Endothelial cell of umbilical vein (primary cell): ENCODE measurements around the gene THSD4. TPM values are rescaled to one million over a fixed set of nuclear protein-coding genes. Genes with fewer than 3 reads are reported as not detected.

Experiments
- BruUV-seq: library from RNA; stranded (reverse); fragments of 400-500 nt; replicated peaks from 2 replicates; lab custom pipeline; 2021; lab: Mats Ljungman, UMichigan
- CTCF ChIA-PET: fragments of 300-600, 350-600 bp; sonication (Branson Sonifier 250); formaldehyde crosslinking; loops from one replicate; lab custom pipeline; 2021; ENCODE audit warnings: antibody characterized with exemption, inconsistent platforms; lab: Charles Lee
- POLR2A ChIA-PET: fragments of 300-600, 350-600 bp; sonication (Branson Sonifier 250); formaldehyde crosslinking; loops from one replicate; lab custom pipeline; 2021; ENCODE audit warnings: antibody characterized with exemption, inconsistent platforms; lab: Charles Lee
- DNase-seq: peaks from one replicate; pipeline ENCODE4 v3.0.0-alpha.2; 2011; ENCODE audit warnings: low read depth, low spot score
- FAIRE-seq: peaks from 2 replicates; lab custom pipeline; 2011; peaks lifted over from hg19 to GRCh38; lab: Jason Lieb, UNC
- H2AFZ ChIP-seq: 2 replicates; pipeline ENCODE4 v1.6.0; 2012; ENCODE audit warnings: low read depth, low read length, control low read depth, inconsistent platforms
- H3K27ac ChIP-seq: 2 replicates; pipeline ENCODE4 v1.5.1; 2011; ENCODE audit warnings: low read depth, mild to moderate bottlenecking, control low read depth, low read length, moderate library complexity; ENCODE audit not compliant: insufficient read depth
- H3K27me3 ChIP-seq, 2 experiments: 2 replicates each; pipeline versions ENCODE4 v1.6.0 to v1.6.1; 2011; ENCODE audit warnings: low read length in 2 of 2, mixed read lengths in 1 of 2; ENCODE audit not compliant: control insufficient read depth in 2 of 2, insufficient read depth in 2 of 2
- H3K36me3 ChIP-seq, 2 experiments: 2 replicates in 1 of 2; 3 replicates in 1 of 2; pipeline ENCODE4 v1.5.1; 2011; ENCODE audit warnings: low read length in 2 of 2, mild to moderate bottlenecking in 1 of 2, moderate library complexity in 1 of 2; ENCODE audit not compliant: control insufficient read depth in 2 of 2, insufficient read depth in 2 of 2; ENCODE audit errors: extremely low read depth in 1 of 2
- H3K4me1 ChIP-seq: 3 replicates; pipeline ENCODE4 v1.5.1; 2011; ENCODE audit warnings: mild to moderate bottlenecking, low read length; ENCODE audit not compliant: control insufficient read depth, insufficient read depth; ENCODE audit errors: extremely low read depth
- H3K4me2 ChIP-seq: 2 replicates; pipeline ENCODE4 v1.6.1; 2011; ENCODE audit warnings: low read length, control low read depth, mixed read lengths; ENCODE audit not compliant: insufficient read depth
- H3K4me3 ChIP-seq, 3 experiments: fragments of 200-600 bp in 1 of 3; sonication (generic), shearing (Covaris generic) in 1 of 3; replicated peaks in 1 of 3; 2 replicates each; pipeline ENCODE4 v1.5.1; 2011 to 2016; ENCODE audit warnings: control low read depth in 3 of 3, low read length in 3 of 3, mild to moderate bottlenecking in 2 of 3, inconsistent platforms in 1 of 3, low read depth in 1 of 3, moderate library complexity in 1 of 3; ENCODE audit not compliant: insufficient read depth in 1 of 3
- H3K79me2 ChIP-seq: 2 replicates; pipeline ENCODE4 v1.6.0; 2012; ENCODE audit warnings: low read length, inconsistent platforms; ENCODE audit not compliant: control insufficient read depth, insufficient read depth
- H3K9ac ChIP-seq: replicated peaks from 2 replicates; pipeline ENCODE3; 2011; ENCODE audit warnings: low read length, control low read depth; ENCODE audit not compliant: insufficient read depth; ENCODE audit errors: extremely low read depth
- H3K9me1 ChIP-seq: replicated peaks from 3 replicates; pipeline ENCODE4 v1.6.0; 2011; ENCODE audit warnings: mild to moderate bottlenecking, low read length; ENCODE audit not compliant: control insufficient read depth, insufficient read depth; ENCODE audit errors: extremely low read depth
- H3K9me3 ChIP-seq: replicated peaks from 2 replicates; pipeline ENCODE4 v1.5.1; 2012; ENCODE audit warnings: low read length, inconsistent platforms; ENCODE audit not compliant: control insufficient read depth, insufficient read depth
- H4K20me1 ChIP-seq: replicated peaks from 2 replicates; pipeline ENCODE3; 2011; ENCODE audit warnings: mild to moderate bottlenecking, low read length; ENCODE audit not compliant: control insufficient read depth, insufficient read depth; ENCODE audit errors: extremely low read depth
- EZH2 ChIP-seq: IDR thresholded peaks from 2 replicates; pipeline ENCODE4 v1.6.1; 2012; ENCODE audit warnings: borderline replicate concordance, low read depth, mild to moderate bottlenecking, moderate library complexity, low read length, inconsistent platforms; ENCODE audit not compliant: severe bottlenecking
- FOS ChIP-seq: IDR thresholded peaks from 2 replicates; pipeline ENCODE4 v1.6.1; 2011; ENCODE audit warnings: mild to moderate bottlenecking, low read length, moderate library complexity, borderline replicate concordance; ENCODE audit not compliant: insufficient read depth
- GATA2 ChIP-seq: IDR thresholded peaks from 2 replicates; pipeline ENCODE4 v1.7.0; 2011; ENCODE audit warnings: low read depth, mild to moderate bottlenecking, moderate library complexity, mixed read lengths, low read length; ENCODE audit not compliant: insufficient read length, insufficient read depth
- JUN ChIP-seq: IDR thresholded peaks from 2 replicates; pipeline ENCODE4 v1.6.1; 2011; ENCODE audit warnings: borderline replicate concordance, low read depth; ENCODE audit not compliant: insufficient read length, insufficient read depth
- MAX ChIP-seq: IDR thresholded peaks from 2 replicates; pipeline ENCODE4 v1.6.1; 2011; ENCODE audit not compliant: insufficient read depth, insufficient read length
- MYC ChIP-seq: IDR thresholded peaks from one replicate; pipeline ENCODE4 v1.6.1; 2011; ENCODE audit warnings: mild to moderate bottlenecking, low read depth, low read length
- POLR2A ChIP-seq: IDR thresholded peaks from 2 replicates; pipeline ENCODE4 v1.6.1; 2012; ENCODE audit warnings: low read depth, mild to moderate bottlenecking, control low read depth, low read length
- POLR2AphosphoS5 ChIP-seq: IDR thresholded peaks from 2 replicates; pipeline ENCODE4 v1.6.1; 2012; ENCODE audit warnings: low read depth, mild to moderate bottlenecking, control low read depth, low read length, moderate library complexity; ENCODE audit not compliant: insufficient read depth
- dilution Hi-C: fragments of 300-500 bp; cut with MboI; formaldehyde crosslinking; loops from one replicate; pipeline ENCODE4 v1.15.0; 2019; ENCODE audit warnings: low sequenced_read_pairs; ENCODE audit not compliant: extremely low pct_ligation_motif_present
- intact Hi-C: fragments of 100-400 bp; cut with micrococcal nuclease; formaldehyde crosslinking; loops from one replicate; pipeline ENCODE4 v1.10.0; 2022
- polyA plus RNA-seq, 4 experiments: library from polyadenylated mRNA; depleted of rRNA in 3 of 4; stranded (reverse) in 3 of 4; unstranded in 1 of 4; fragments of >200 nt; gene quantifications; 2 replicates each; pipeline versions ENCODE4 v1.2.1 to v1.2.3, GENCODE V29; 2011 to 2012; ENCODE audit warnings: missing spikeins in 1 of 4
- total RNA-seq: library from RNA; stranded (reverse); gene quantifications from 2 replicates; pipeline ENCODE4 v1.2.3, GENCODE V29; 2021
- TF ChIP-seq, protein P1 (sequence below), 2 donors: IDR thresholded peaks; 1 replicate in 1 of 2; 2 replicates in 1 of 2; pipeline ENCODE4 v1.5.1; 2011; ENCODE audit warnings: low read length in 2 of 2, mild to moderate bottlenecking in 2 of 2, moderate library complexity in 2 of 2, control low read depth in 1 of 2, inconsistent platforms in 1 of 2, low read depth in 1 of 2; ENCODE audit not compliant: insufficient read depth in 1 of 2; ENCODE audit errors: extremely low read depth in 1 of 2

The THSD4 gene
- total and polyA plus RNA-seq, 2 donors (not counting 3 experiments of a cell fraction or from before 2014, with no cell fraction given) = 9.9 to 25.4 TPM

- no TSS peak for BruUV-seq
- Histone ChIP-seq H3K9me1 (no peaks in the 10 kb centered on the region), H3K4me3 (no peak overlapping the region), H3K27me3 (no peaks in the 10 kb centered on the region), H3K9ac (no peak overlapping the region), H3K79me2 (no peaks in the 10 kb centered on the region), H2AFZ (no peak overlapping the region), H3K36me3 (no peaks in the 10 kb centered on the region), H3K9me3 (no peaks in the 10 kb centered on the region), H4K20me1 (no peaks in the 10 kb centered on the region), H3K27ac (no peak overlapping the region), H3K4me2 (no peak overlapping the region), H3K4me1 (peaks cover 44% of the 10 kb centered on the region)
- POLR2A ChIA-PET = no interaction called here
- DNase-seq = no peak
- FAIRE-seq = no peak
- no peak for TF ChIP-seq POLR2AphosphoS5
- TF ChIP-seq POLR2A = no peak
- TF ChIP-seq MAX = no peak
- TF ChIP-seq JUN = no peak
- TF ChIP-seq FOS = no peak
- TF ChIP-seq MYC = no peak
- TF ChIP-seq EZH2 = no peak
- TF ChIP-seq, protein P1, sequence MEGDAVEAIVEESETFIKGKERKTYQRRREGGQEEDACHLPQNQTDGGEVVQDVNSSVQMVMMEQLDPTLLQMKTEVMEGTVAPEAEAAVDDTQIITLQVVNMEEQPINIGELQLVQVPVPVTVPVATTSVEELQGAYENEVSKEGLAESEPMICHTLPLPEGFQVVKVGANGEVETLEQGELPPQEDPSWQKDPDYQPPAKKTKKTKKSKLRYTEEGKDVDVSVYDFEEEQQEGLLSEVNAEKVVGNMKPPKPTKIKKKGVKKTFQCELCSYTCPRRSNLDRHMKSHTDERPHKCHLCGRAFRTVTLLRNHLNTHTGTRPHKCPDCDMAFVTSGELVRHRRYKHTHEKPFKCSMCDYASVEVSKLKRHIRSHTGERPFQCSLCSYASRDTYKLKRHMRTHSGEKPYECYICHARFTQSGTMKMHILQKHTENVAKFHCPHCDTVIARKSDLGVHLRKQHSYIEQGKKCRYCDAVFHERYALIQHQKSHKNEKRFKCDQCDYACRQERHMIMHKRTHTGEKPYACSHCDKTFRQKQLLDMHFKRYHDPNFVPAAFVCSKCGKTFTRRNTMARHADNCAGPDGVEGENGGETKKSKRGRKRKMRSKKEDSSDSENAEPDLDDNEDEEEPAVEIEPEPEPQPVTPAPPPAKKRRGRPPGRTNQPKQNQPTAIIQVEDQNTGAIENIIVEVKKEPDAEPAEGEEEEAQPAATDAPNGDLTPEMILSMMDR (IDR thresholded peaks at IDR 0.05; ENCODE audit: extremely low read depth in 1 of 2, insufficient read depth in 1 of 2, low read depth in 1 of 2, low read length in 2 of 2) = no peak
- TF ChIP-seq GATA2 = no peak
- dilution Hi-C loops (no loop called here), intact Hi-C loops (loop anchor here (10.0 kb wide), 2 partner anchors 585 to 945 kb away; partner anchors contain the start of gene PKM)
- CTCF ChIA-PET = no interaction called here
These were observed 174.7 kb downstream of the THSD4 start for GRCh38 chr15:71290002-71290401.
